Ishikawa (cell line): Measurements from ENCODE around the gene PNPLA3.

Experiments
- CEBPB ChIP-seq: IDR thresholded peaks from 2 replicates; pipeline ENCODE4 v1.6.1; 2012
- CREB1 ChIP-seq: IDR thresholded peaks from 2 replicates; pipeline ENCODE4 v1.6.1; 2012; ENCODE audit warnings: low read depth
- EGR1 ChIP-seq: IDR thresholded peaks from 2 replicates; pipeline ENCODE4 v1.6.1; 2012
- EP300 ChIP-seq: IDR thresholded peaks from 2 replicates; pipeline ENCODE4 v1.6.1; 2012; ENCODE audit warnings: borderline replicate concordance
- MAX ChIP-seq: IDR thresholded peaks from 2 replicates; pipeline ENCODE4 v1.6.1; 2012
- RAD21 ChIP-seq: IDR thresholded peaks from 2 replicates; pipeline ENCODE4 v1.6.1; 2012; ENCODE audit warnings: low read depth
- REST ChIP-seq: IDR thresholded peaks from 2 replicates; pipeline ENCODE4 v1.6.1; 2012; ENCODE audit warnings: low read depth, mild to moderate bottlenecking
- TAF1 ChIP-seq: IDR thresholded peaks from 2 replicates; pipeline ENCODE4 v1.6.1; 2012; ENCODE audit warnings: low read depth, mild to moderate bottlenecking
- TCF12 ChIP-seq: IDR thresholded peaks from 2 replicates; pipeline ENCODE4 v1.6.1; 2012; ENCODE audit warnings: low read depth
- TEAD4 ChIP-seq: IDR thresholded peaks from 2 replicates; pipeline ENCODE4 v1.6.1; 2012
- USF1 ChIP-seq: IDR thresholded peaks from 2 replicates; pipeline ENCODE4 v1.6.1; 2012
- YY1 ChIP-seq: IDR thresholded peaks from 2 replicates; pipeline ENCODE4 v1.6.1; 2012; ENCODE audit warnings: low read depth

- no peak for TF ChIP-seq CREB1
- TF ChIP-seq RAD21, result no peak
- no peak for TF ChIP-seq EP300
- TF ChIP-seq CEBPB, result no peak
- no peak for TF ChIP-seq REST
- TF ChIP-seq EGR1, result no peak
- TF ChIP-seq YY1, result no peak
- TF ChIP-seq TAF1, result no peak
- no peak for TF ChIP-seq USF1
- no peak for TF ChIP-seq TCF12
- TF ChIP-seq MAX, result no peak
- TF ChIP-seq TEAD4, result no peak
Measured at GRCh38 chr22:43890901-43891331, 32.7 kb upstream of the PNPLA3 start.
